ENCODE data around the gene TBX2. TPM values are rescaled to one million over a fixed set of nuclear protein-coding genes. Genes with fewer than 3 reads are reported as not detected.

TBX2 gene
- total RNA-seq (2022; extraction: Qiagen RNA extraction; ENCODE audit: low read depth), result 5.9 to 10.1 TPM (median 9.2 TPM) in 5 replicates

GRCh38 chr17:61399131-61400065 is at the start of gene TBX2:
TBX2 (plus strand) TSS chr17:61399843; CDS start chr17:61400177, 334 bp downstream.

GRCh38 chr17:61452301-61453290 is 53.0 kb downstream of the TBX2 start, which contains the start of gene TBX4:
TBX4 (plus strand) TSS chr17:61452422; CDS start chr17:61456491, 4,069 bp downstream.

Other genes starting within 250 kb of the TBX2 start
- gene TBX4, start 52.6 kb downstream of the TBX2 start, total RNA-seq (2022; extraction: Qiagen RNA extraction; ENCODE audit: low read depth), result 0.06 to 0.14 TPM (median 0.11 TPM) in 4 of 5 replicates, not detected in the other
- gene NACA2, start 191.4 kb downstream of the TBX2 start, total RNA-seq (2022; extraction: Qiagen RNA extraction; ENCODE audit: low read depth), result not detected in 5 replicates